HG03439 (cell line): ENCODE measurements around the gene CASP7.

Experiments used
- ATAC-seq: cut with Tn5 transposase; IDR thresholded peaks from one replicate; pipeline ENCODE4 v1.9.1; 2021; ENCODE audit warnings: mild to moderate bottlenecking, moderate library complexity; ENCODE audit not compliant: unreplicated experiment

CASP7 gene

GRCh38 chr10:113665806-113666354, 13.8 kb upstream of the CASP7 start:
- ATAC-seq: no peak

GRCh38 chr10:113666682-113667252, 12.9 kb upstream of the CASP7 start:
- ATAC-seq: peak; percentile 59

- ATAC-seq: peak; percentile 17
These were observed 739 bp downstream of the CASP7 start for GRCh38 chr10:113680190-113681111.

- ATAC-seq: peak; percentile 54
These were observed 2.1 kb downstream of the CASP7 start for GRCh38 chr10:113681533-113682470.

GRCh38 chr10:113683300-113683699, 3.6 kb downstream of the CASP7 start:
- no peak for ATAC-seq

GRCh38 chr10:113686028-113686427, 6.3 kb downstream of the CASP7 start:
- ATAC-seq: no peak

- ATAC-seq: no peak
These were observed 7.3 kb downstream of the CASP7 start for GRCh38 chr10:113687037-113687436.

- ATAC-seq: no peak
These were observed 9.3 kb downstream of the CASP7 start for GRCh38 chr10:113689057-113689456.

GRCh38 chr10:113689574-113689973, 9.9 kb downstream of the CASP7 start:
- ATAC-seq: no peak

- no peak for ATAC-seq
These were observed 11.0 kb downstream of the CASP7 start for GRCh38 chr10:113690749-113691148.

- ATAC-seq: no peak
These were observed 11.7 kb downstream of the CASP7 start for GRCh38 chr10:113691381-113691780.

GRCh38 chr10:113692271-113692670, 12.6 kb downstream of the CASP7 start:
- ATAC-seq: no peak

- no peak for ATAC-seq
These were observed 13.6 kb downstream of the CASP7 start for GRCh38 chr10:113693348-113693747.

GRCh38 chr10:113695691-113696090, 16.0 kb downstream of the CASP7 start:
- ATAC-seq: no peak

- ATAC-seq: no peak
These were observed 17.9 kb downstream of the CASP7 start for GRCh38 chr10:113697595-113697994.

GRCh38 chr10:113704637-113705343, 25.1 kb downstream of the CASP7 start:
- ATAC-seq: no peak

GRCh38 chr10:113705344-113705652, 25.6 kb downstream of the CASP7 start:
- no peak for ATAC-seq

- ATAC-seq: no peak
These were observed 26.9 kb downstream of the CASP7 start for GRCh38 chr10:113706623-113707022.

GRCh38 chr10:113708640-113709039, 28.9 kb downstream of the CASP7 start:
- ATAC-seq: no peak

GRCh38 chr10:113709221-113709838, 29.6 kb downstream of the CASP7 start:
- no peak for ATAC-seq
